ENCODE measurements around the gene EDC4. TPM values are rescaled to one million over a fixed set of nuclear protein-coding genes. Genes with fewer than 3 reads are reported as not detected.

Gene EDC4
- total RNA-seq, 1 experiment from 2014 or later: 85.3 TPM

Other genes with a start within 250 kb of the EDC4 start
- gene CARMIL2, start 227.9 kb upstream of the EDC4 start, total RNA-seq (2021; ENCODE audit: unreplicated experiment): 2.0 TPM
- 34.9 TPM for gene ACD, start 212.8 kb upstream of the EDC4 start, total RNA-seq (2021; ENCODE audit: unreplicated experiment)
- gene PARD6A, start 212.1 kb upstream of the EDC4 start, total RNA-seq (2021; ENCODE audit: unreplicated experiment): 10.8 TPM
- 14.6 TPM for gene ENKD1, start 206.3 kb upstream of the EDC4 start, total RNA-seq (2021; ENCODE audit: unreplicated experiment)
- 0.80 TPM for gene C16orf86, start 206.2 kb upstream of the EDC4 start, total RNA-seq (2021; ENCODE audit: unreplicated experiment)
- gene GFOD2, start 153.7 kb upstream of the EDC4 start, total RNA-seq (2021; ENCODE audit: unreplicated experiment): 15.1 TPM
- 13.4 TPM for gene RANBP10, start 66.5 kb upstream of the EDC4 start, total RNA-seq (2021; ENCODE audit: unreplicated experiment)
- 1.6 TPM for gene TSNAXIP1, start 66.2 kb upstream of the EDC4 start, total RNA-seq (2021; ENCODE audit: unreplicated experiment)
- gene THAP11, start 30.7 kb upstream of the EDC4 start, total RNA-seq (2021; ENCODE audit: unreplicated experiment): 27.3 TPM
- 119 TPM for gene NUTF2, start 26.1 kb upstream of the EDC4 start, total RNA-seq (2021; ENCODE audit: unreplicated experiment)
- 43.4 TPM for gene CENPT, start 25.4 kb upstream of the EDC4 start, total RNA-seq (2021; ENCODE audit: unreplicated experiment)
- 1.1 TPM for gene NRN1L, start 11.8 kb downstream of the EDC4 start, total RNA-seq (2021; ENCODE audit: unreplicated experiment)
- gene PSKH1, start 20.2 kb downstream of the EDC4 start, total RNA-seq (2021; ENCODE audit: unreplicated experiment): 17.8 TPM
- gene CTRL, start 58.8 kb downstream of the EDC4 start, total RNA-seq (2021; ENCODE audit: unreplicated experiment): 2.0 TPM
- gene PSMB10, start 63.8 kb downstream of the EDC4 start, total RNA-seq (2021; ENCODE audit: unreplicated experiment): 47.7 TPM
- 14.0 TPM for gene LCAT, start 71.1 kb downstream of the EDC4 start, total RNA-seq (2021; ENCODE audit: unreplicated experiment)
- gene SLC12A4, start 95.6 kb downstream of the EDC4 start, total RNA-seq (2021; ENCODE audit: unreplicated experiment): 31.8 TPM
- not detected for gene DPEP3, start 107.4 kb downstream of the EDC4 start, total RNA-seq (2021; ENCODE audit: unreplicated experiment)
- not detected for gene DPEP2, start 126.4 kb downstream of the EDC4 start, total RNA-seq (2021; ENCODE audit: unreplicated experiment)
- gene DPEP2NB, start 142.9 kb downstream of the EDC4 start, total RNA-seq (2021; ENCODE audit: unreplicated experiment): not detected
- 8.4 TPM for gene DDX28, start 150.2 kb downstream of the EDC4 start, total RNA-seq (2021; ENCODE audit: unreplicated experiment)
- gene DUS2, start 150.2 kb downstream of the EDC4 start, total RNA-seq (2021; ENCODE audit: unreplicated experiment): 12.1 TPM
- 24.8 TPM for gene NFATC3, start 212.3 kb downstream of the EDC4 start, total RNA-seq (2021; ENCODE audit: unreplicated experiment)

All from Panc1 (cell line).